GM12878 (cell line): ENCODE results near the gene GYS2. TPM values are rescaled to one million over a fixed set of nuclear protein-coding genes. Genes with fewer than 3 reads are reported as not detected.

Experiments
- ATAC-seq: fragments of 200-7000 bp; cut with Tn5 transposase; 3 replicates; pipeline ENCODE4 v1.9.1; 2020; ENCODE audit warnings: mild to moderate bottlenecking, moderate library complexity
- BruUV-seq: library from RNA; stranded (reverse); fragments of 400-500 nt; replicated peaks from 2 replicates; lab custom pipeline; 2021; lab: Mats Ljungman, UMichigan
- CTCF ChIA-PET: fragments of 300-600 bp; sonication (Branson Sonifier 250); formaldehyde crosslinking; extraction: SDS; loops from one replicate; lab custom pipeline; 2021; ENCODE audit warnings: inconsistent platforms; lab: Yijun Ruan, JAX
- POLR2A ChIA-PET: fragments of 350-600 bp; formaldehyde crosslinking; extraction: SDS; loops from one replicate; lab custom pipeline; 2021; ENCODE audit warnings: inconsistent platforms; lab: Charles Lee
- RAD21 ChIA-PET: fragments of 300-600 bp; sonication (Branson Sonifier 250); formaldehyde crosslinking; loops from one replicate; lab custom pipeline; 2023; ENCODE audit warnings: antibody characterized with exemption; ENCODE audit not compliant: unreplicated experiment; lab: Charles Lee
- SMC1A ChIA-PET: fragments of 300-600 bp; sonication (Branson Sonifier 250); formaldehyde crosslinking; loops from one replicate; lab custom pipeline; 2023; ENCODE audit not compliant: unreplicated experiment, uncharacterized antibody; lab: Charles Lee
- DNase-seq: peaks from one replicate; pipeline ENCODE4 v3.0.0-alpha.2; 2011; ENCODE audit warnings: low read depth, low spot score
- FAIRE-seq: peaks from 3 replicates; lab custom pipeline; 2011; peaks lifted over from hg19 to GRCh38; lab: Jason Lieb, UNC
- H2AFZ ChIP-seq: 2 replicates; pipeline ENCODE4 v1.6.0; 2011; ENCODE audit warnings: low read depth, low read length, control low read depth; ENCODE audit not compliant: control insufficient read depth
- H3K27ac ChIP-seq: 2 replicates; pipeline ENCODE4 v1.5.1; 2011; ENCODE audit warnings: control low read depth; ENCODE audit not compliant: control insufficient read depth, insufficient read depth
- H3K27me3 ChIP-seq, 2 experiments: replicated peaks in 1 of 2; 2 replicates each; pipeline versions ENCODE4 v1.6.0 to v1.6.1; 2011; ENCODE audit warnings: low read length in 1 of 2; ENCODE audit not compliant: control insufficient read depth in 2 of 2, insufficient read depth in 2 of 2
- H3K36me3 ChIP-seq, 2 experiments: 2 replicates each; pipeline ENCODE4 v1.5.1; 2011; ENCODE audit warnings: low read length in 1 of 2; ENCODE audit not compliant: control insufficient read depth in 2 of 2, insufficient read depth in 2 of 2
- H3K4me1 ChIP-seq: 2 replicates; pipeline ENCODE4 v1.6.1; 2011; ENCODE audit warnings: mild to moderate bottlenecking, low read length, moderate library complexity, mixed read lengths; ENCODE audit not compliant: control insufficient read depth, insufficient read depth
- H3K4me2 ChIP-seq: 2 replicates; pipeline ENCODE4 v1.6.0; 2011; ENCODE audit warnings: control low read depth; ENCODE audit not compliant: control insufficient read depth, insufficient read depth
- H3K4me3 ChIP-seq: fragments of 200-600 bp; sonication (generic); 2 replicates; pipeline ENCODE4 v1.5.1; 2016
- H3K79me2 ChIP-seq: 2 replicates; pipeline ENCODE4 v1.6.0; 2011; ENCODE audit warnings: low read length; ENCODE audit not compliant: control insufficient read depth, insufficient read depth
- H3K9ac ChIP-seq: 2 replicates; pipeline ENCODE4 v1.8.0; 2011; ENCODE audit warnings: low read length, control low read depth, mixed read lengths; ENCODE audit not compliant: control insufficient read depth, insufficient read depth
- H3K9me3 ChIP-seq: replicated peaks from 3 replicates; pipeline ENCODE4 v1.5.1; 2011; ENCODE audit warnings: mild to moderate bottlenecking, low read length; ENCODE audit not compliant: control insufficient read depth, insufficient read depth
- H4K20me1 ChIP-seq: 2 replicates; pipeline ENCODE4 v1.6.0; 2011; ENCODE audit not compliant: control insufficient read depth, insufficient read depth
- BMI1 ChIP-seq: fragments of 450-650 bp; IDR thresholded peaks from 2 replicates; pipeline ENCODE4 v1.6.1; 2016; ENCODE audit warnings: mild to moderate bottlenecking, moderate library complexity, borderline replicate concordance
- E2F8 ChIP-seq: fragments of 450-650 bp; IDR thresholded peaks from 2 replicates; pipeline ENCODE4 v1.6.1; 2018; ENCODE audit warnings: mild to moderate bottlenecking, low read depth, moderate library complexity; ENCODE audit not compliant: partially characterized antibody
- FOS ChIP-seq: IDR thresholded peaks from 3 replicates; pipeline ENCODE4 v1.6.1; 2011; ENCODE audit warnings: borderline replicate concordance; ENCODE audit not compliant: insufficient read length; ENCODE audit errors: extremely low read depth
- GATAD2B ChIP-seq: fragments of 450-650 bp; conservative IDR thresholded peaks from 2 replicates; pipeline ENCODE4 v1.6.1; 2017; ENCODE audit warnings: low read depth, mild to moderate bottlenecking, moderate library complexity
- HCFC1 ChIP-seq: fragments of 150-350 bp; IDR thresholded peaks from 2 replicates; pipeline ENCODE4 v1.6.1; 2014; ENCODE audit warnings: low read length
- HDAC6 ChIP-seq: fragments of 200-600 bp; sonication (generic); IDR thresholded peaks from one replicate; pipeline ENCODE4 v1.8.0; 2017; ENCODE audit warnings: antibody characterized with exemption; ENCODE audit not compliant: unreplicated experiment
- MEF2A ChIP-seq: IDR thresholded peaks from 2 replicates; pipeline ENCODE4 v1.6.1; 2011; ENCODE audit warnings: low read depth, mild to moderate bottlenecking, low read length, moderate library complexity; ENCODE audit not compliant: insufficient read depth
- RELA ChIP-seq: fragments of 450-650 bp; IDR thresholded peaks from 2 replicates; pipeline ENCODE4 v1.8.0; 2014; ENCODE audit warnings: borderline replicate concordance; ENCODE audit not compliant: partially characterized antibody
- RELB ChIP-seq: fragments of 450-650 bp; IDR thresholded peaks from 2 replicates; pipeline ENCODE4 v1.6.1; 2017; ENCODE audit warnings: low read depth, mild to moderate bottlenecking, moderate library complexity
- TARDBP ChIP-seq: IDR thresholded peaks from 2 replicates; pipeline ENCODE4 v1.6.1; 2016; ENCODE audit warnings: borderline replicate concordance
- TCF3 ChIP-seq: IDR thresholded peaks from 2 replicates; pipeline ENCODE4 v1.6.1; 2012; ENCODE audit warnings: low read depth, mild to moderate bottlenecking, low read length, borderline replicate concordance; ENCODE audit not compliant: insufficient read depth
- ZBED1 ChIP-seq: IDR thresholded peaks from 2 replicates; pipeline ENCODE4 v1.6.1; 2016; ENCODE audit warnings: borderline replicate concordance
- ZBTB4 ChIP-seq: fragments of 450-650 bp; formaldehyde crosslinking; IDR thresholded peaks from 2 replicates; pipeline ENCODE4 v1.4.0; 2022; ENCODE audit warnings: mild to moderate bottlenecking, moderate library complexity
- WGBS: methylation state at CpG from one replicate; pipeline ENCODE4 v1.1.6; 2016; ENCODE audit warnings: low lambda C conversion rate; ENCODE audit not compliant: insufficient replicate concordance, insufficient coverage; ENCODE audit errors: missing lambda C conversion rate; 5-methylcytosine and 5-hydroxymethylcytosine counted together
- in situ Hi-C: fragments of 300-500 bp; cut with MboI; formaldehyde crosslinking; loops from 9 replicates; pipeline ENCODE4 v1.14.3; 2018; ENCODE audit warnings: mixed read lengths
- intact Hi-C: fragments of 100-400 bp; cut with micrococcal nuclease; formaldehyde crosslinking; loops from one replicate; pipeline ENCODE4 v1.14.2; 2022; ENCODE audit not compliant: unreplicated experiment
- polyA plus RNA-seq, 11 experiments: library from polyadenylated mRNA; depleted of rRNA in 4 of 11; unstranded in 6 of 11; stranded (reverse) in 5 of 11; fragments of >200 nt; fragmentation: Nextera tagmentation in 4 of 11; fragmentation: Illumina TruSeq in 1 of 11; extraction: Ambion mirVana in 4 of 11; extraction: Trizol in 1 of 11; gene quantifications; 1 replicate in 1 of 11; 2 replicates in 10 of 11; pipeline versions ENCODE4 v1.2.1 to v1.2.3, GENCODE V29; 2011 to 2016; ENCODE audit warnings: inconsistent platforms in 2 of 11, missing spikeins in 2 of 11, low read depth in 1 of 11
- total RNA-seq, 4 experiments: library from RNA; depleted of rRNA in 3 of 4; stranded (reverse); fragments of >200 nt in 3 of 4; fragmentation: Illumina TruSeq in 1 of 4; extraction: Trizol in 1 of 4; gene quantifications; 2 replicates each; pipeline versions ENCODE4 v1.2.1 to v1.2.3, GENCODE V29; 2013 to 2021
- TF ChIP-seq, protein P1 (sequence below): fragments of 450-650 bp; IDR thresholded peaks from 2 replicates; pipeline ENCODE4 v1.6.1; 2017; ENCODE audit warnings: borderline replicate concordance

The GYS2 gene
- total and polyA plus RNA-seq, 10 of the 15 experiments (the other 5 are each of a cell fraction or from before 2014, with no cell fraction given), result not detected

DNA sequence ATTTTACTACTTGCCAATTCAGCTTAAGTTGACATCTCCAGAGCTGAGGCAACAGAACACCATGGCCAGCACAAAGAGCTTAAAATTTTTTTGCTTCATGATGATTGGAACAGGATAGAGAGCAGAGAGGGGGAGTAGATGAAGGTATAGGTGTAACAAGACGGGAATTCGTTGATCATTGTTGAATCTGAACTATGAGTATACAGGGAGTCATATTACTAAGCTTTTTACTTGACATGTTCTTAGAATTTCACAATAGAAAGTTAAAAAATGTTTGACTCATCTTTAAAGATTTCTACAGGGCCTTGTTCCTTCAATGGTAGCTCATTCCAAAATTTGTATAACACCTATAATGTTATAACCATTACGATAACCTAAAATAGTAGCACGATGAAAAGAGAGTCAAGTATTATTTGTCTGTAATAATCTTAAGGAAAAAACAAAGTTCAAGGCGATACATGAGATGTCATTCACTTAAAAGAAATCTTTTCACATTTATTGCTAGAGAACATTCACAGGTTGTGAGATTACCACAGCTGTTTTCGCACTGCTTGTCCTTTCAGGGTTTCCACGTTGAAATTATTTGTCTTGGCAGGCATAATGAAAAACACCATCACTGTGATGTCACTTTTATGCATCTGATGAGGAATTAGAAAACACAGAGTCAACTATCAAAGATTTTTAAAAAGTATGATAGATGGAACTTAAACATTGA lies 44.6 kb downstream of the GYS2 start:
- ATAC-seq (no peak), FAIRE-seq (no peak), DNase-seq (no peak)
- WGBS, result 26% methylated on average over 7 of the region's 7 CpGs
- no peak overlapping the region for H3K4me3 ChIP-seq
- H3K9me3 ChIP-seq, result no peaks in the 10 kb centered on the region
- intact Hi-C loops (no loop called here), in situ Hi-C loops (no loop called here)
- ChIA-PET SMC1A (interaction anchor here (0.8 to 1.3 kb wide), 2 partner anchors 8 to 221 kb away, joined by 3 read pairs; no protein-coding TSS in a partner anchor), POLR2A (no interaction called here), CTCF (interaction anchor here (0.5 to 1.4 kb wide), 4 partner anchors 9 to 596 kb away, joined by 3 to 5 read pairs (median 3); no protein-coding TSS in a partner anchor), RAD21 (no interaction called here)
- no peak overlapping the region for H3K9ac ChIP-seq
- no peaks in the 10 kb centered on the region for H4K20me1 ChIP-seq
- H3K36me3 ChIP-seq, result no peaks in the 10 kb centered on the region
- no peaks in the 10 kb centered on the region for H3K79me2 ChIP-seq
- BruUV-seq, result no TSS peak
- H3K4me2 ChIP-seq, result no peak overlapping the region
- no peak overlapping the region for H2AFZ ChIP-seq
- no peaks in the 10 kb centered on the region for H3K4me1 ChIP-seq
- H3K27me3 ChIP-seq, result no peaks in the 10 kb centered on the region
- H3K27ac ChIP-seq, result no peak overlapping the region
- TF ChIP-seq GATAD2B (no peak), RELA (no peak), TARDBP (no peak), RELB (no peak), HDAC6 (no peak), BMI1 (no peak), TCF3 (no peak), ZBED1 (no peak), MEF2A (no peak), E2F8 (no peak), HCFC1 (no peak), ZBTB4 (CRISPR knock-in tag) (no peak), FOS (no peak)
- TF ChIP-seq, protein P1, sequence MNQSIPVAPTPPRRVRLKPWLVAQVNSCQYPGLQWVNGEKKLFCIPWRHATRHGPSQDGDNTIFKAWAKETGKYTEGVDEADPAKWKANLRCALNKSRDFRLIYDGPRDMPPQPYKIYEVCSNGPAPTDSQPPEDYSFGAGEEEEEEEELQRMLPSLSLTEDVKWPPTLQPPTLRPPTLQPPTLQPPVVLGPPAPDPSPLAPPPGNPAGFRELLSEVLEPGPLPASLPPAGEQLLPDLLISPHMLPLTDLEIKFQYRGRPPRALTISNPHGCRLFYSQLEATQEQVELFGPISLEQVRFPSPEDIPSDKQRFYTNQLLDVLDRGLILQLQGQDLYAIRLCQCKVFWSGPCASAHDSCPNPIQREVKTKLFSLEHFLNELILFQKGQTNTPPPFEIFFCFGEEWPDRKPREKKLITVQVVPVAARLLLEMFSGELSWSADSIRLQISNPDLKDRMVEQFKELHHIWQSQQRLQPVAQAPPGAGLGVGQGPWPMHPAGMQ, result no peak
